Ramos (cell line): Measurements from ENCODE around the gene LRRC7.
"Not testable (repeated sequence)": the region's sequence is repeated elsewhere in the genome, so short reads cannot be mapped to it uniquely, and the experiment has no call there.

Experiments used
- in situ Hi-C: fragments of 300-500 bp; cut with MboI; formaldehyde crosslinking; loops from one replicate; pipeline ENCODE4 v1.14.3; 2022; ENCODE audit warnings: low sequenced_read_pairs; ENCODE audit not compliant: unreplicated experiment

The LRRC7 gene

GRCh38 chr1:69847670-69848069 lies 279.9 kb downstream of the LRRC7 start:
- in situ Hi-C loops = no loop called here

- in situ Hi-C loops = no loop called here
Measured at GRCh38 chr1:69852151-69852550, 284.4 kb downstream of the LRRC7 start.

GRCh38 chr1:69852706-69853105 lies 285.0 kb downstream of the LRRC7 start:
- in situ Hi-C loops = no loop called here

GRCh38 chr1:69858534-69858933 lies 290.8 kb downstream of the LRRC7 start:
- in situ Hi-C loops = no loop called here

GRCh38 chr1:69861641-69862040 lies 293.9 kb downstream of the LRRC7 start:
- in situ Hi-C loops = no loop called here

GRCh38 chr1:69862906-69863305 lies 295.2 kb downstream of the LRRC7 start:
- in situ Hi-C loops = no loop called here

- in situ Hi-C loops = no loop called here
Measured at GRCh38 chr1:69863704-69864103, 296.0 kb downstream of the LRRC7 start.

GRCh38 chr1:69871412-69871811 lies 303.7 kb downstream of the LRRC7 start:
- in situ Hi-C loops = no loop called here

GRCh38 chr1:69878338-69878737 lies 310.6 kb downstream of the LRRC7 start:
- in situ Hi-C loops = no loop called here

- in situ Hi-C loops = not testable (repeated sequence)
Measured at GRCh38 chr1:69888016-69888415, 320.3 kb downstream of the LRRC7 start.

GRCh38 chr1:69888657-69889056 lies 320.9 kb downstream of the LRRC7 start:
- in situ Hi-C loops = no loop called here

GRCh38 chr1:69898403-69898947 lies 330.8 kb downstream of the LRRC7 start:
- in situ Hi-C loops = no loop called here

- in situ Hi-C loops = no loop called here
Measured at GRCh38 chr1:69911301-69911801, 343.6 kb downstream of the LRRC7 start.

GRCh38 chr1:69913977-69914376 lies 346.3 kb downstream of the LRRC7 start:
- in situ Hi-C loops = no loop called here

- in situ Hi-C loops = no loop called here
Measured at GRCh38 chr1:69914976-69915765, 347.4 kb downstream of the LRRC7 start.

- in situ Hi-C loops = no loop called here
Measured at GRCh38 chr1:69919129-69919921, 351.6 kb downstream of the LRRC7 start.

- in situ Hi-C loops = no loop called here
Measured at GRCh38 chr1:69919922-69920273, 352.2 kb downstream of the LRRC7 start.

GRCh38 chr1:69920426-69920825 lies 352.7 kb downstream of the LRRC7 start:
- in situ Hi-C loops = no loop called here

GRCh38 chr1:69921486-69921885 lies 353.8 kb downstream of the LRRC7 start:
- in situ Hi-C loops = no loop called here

- in situ Hi-C loops = not testable (repeated sequence)
Measured at GRCh38 chr1:69928234-69928633, 360.5 kb downstream of the LRRC7 start.
